ENCODE measurements around the gene CDK5R2.
A peak's percentile ranks its signal among the peaks of the same experiment; 100 is the strongest.

CDK5R2 gene

GRCh38 chr2:218962859-218963492, 3.5 kb downstream of the CDK5R2 start:
- peak; percentile 31 for DNase-seq

GRCh38 chr2:218963601-218964000, 4.1 kb downstream of the CDK5R2 start:
- DNase-seq: no peak

- no peak for DNase-seq
These were observed 4.7 kb downstream of the CDK5R2 start for GRCh38 chr2:218964041-218964771.

DNA sequence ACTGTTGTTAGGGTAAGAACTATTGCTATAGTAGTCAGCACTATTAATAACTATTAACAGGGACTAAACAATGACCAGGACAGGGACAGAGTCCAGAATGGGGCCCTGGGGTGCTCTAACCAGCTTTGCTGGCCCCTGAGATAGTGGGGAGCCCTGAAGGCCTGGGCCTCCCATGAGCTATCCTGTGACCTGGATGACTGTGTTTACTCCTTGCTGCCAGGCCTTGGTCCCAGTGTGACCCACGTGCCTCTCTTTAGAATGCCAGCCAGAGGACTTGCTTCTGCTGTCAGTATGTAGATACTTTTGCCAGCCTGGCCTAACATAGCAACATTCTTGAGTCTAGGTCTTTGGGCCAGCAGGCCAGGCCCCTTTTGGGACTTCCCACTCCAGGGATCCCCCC, 11.4 kb downstream of the CDK5R2 start:
- no peak for DNase-seq

DNA sequence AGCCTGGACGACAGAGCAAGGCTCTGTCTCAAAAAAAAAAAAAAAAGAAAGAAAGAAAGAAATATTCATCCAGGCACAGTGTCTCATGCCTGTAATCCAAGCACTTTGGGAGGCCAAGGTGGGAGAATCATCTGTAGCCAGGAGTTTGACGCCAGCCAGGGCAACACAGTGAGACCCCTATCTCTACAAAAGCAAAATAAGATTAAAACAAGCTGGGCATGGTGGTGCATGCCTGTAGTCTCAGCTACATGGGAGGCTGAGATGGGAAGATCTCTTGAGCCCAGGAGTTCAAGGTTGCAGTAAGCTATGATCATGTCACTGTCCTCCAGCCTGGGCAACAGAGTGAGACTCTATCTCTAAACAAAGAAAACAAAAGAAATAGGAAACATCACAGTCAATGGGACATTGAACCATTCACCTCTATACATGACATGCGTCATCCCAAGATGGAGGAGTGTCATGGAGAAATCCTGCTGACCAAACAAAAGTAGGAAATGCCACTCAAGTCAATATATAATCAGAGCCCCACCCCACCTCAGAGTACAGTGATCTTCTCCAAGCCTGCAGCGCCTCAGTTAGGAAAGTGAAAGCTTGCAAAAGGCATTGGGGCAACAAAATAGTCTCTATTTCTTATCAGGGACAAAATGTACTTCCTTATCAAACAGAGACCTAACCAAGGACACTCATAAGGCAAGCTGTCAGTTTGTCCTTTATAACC, 15.8 kb downstream of the CDK5R2 start:
- DNase-seq: no peak

- DNase-seq: peak; percentile 34
These were observed 20.6 kb downstream of the CDK5R2 start for GRCh38 chr2:218979846-218980734.

DNA sequence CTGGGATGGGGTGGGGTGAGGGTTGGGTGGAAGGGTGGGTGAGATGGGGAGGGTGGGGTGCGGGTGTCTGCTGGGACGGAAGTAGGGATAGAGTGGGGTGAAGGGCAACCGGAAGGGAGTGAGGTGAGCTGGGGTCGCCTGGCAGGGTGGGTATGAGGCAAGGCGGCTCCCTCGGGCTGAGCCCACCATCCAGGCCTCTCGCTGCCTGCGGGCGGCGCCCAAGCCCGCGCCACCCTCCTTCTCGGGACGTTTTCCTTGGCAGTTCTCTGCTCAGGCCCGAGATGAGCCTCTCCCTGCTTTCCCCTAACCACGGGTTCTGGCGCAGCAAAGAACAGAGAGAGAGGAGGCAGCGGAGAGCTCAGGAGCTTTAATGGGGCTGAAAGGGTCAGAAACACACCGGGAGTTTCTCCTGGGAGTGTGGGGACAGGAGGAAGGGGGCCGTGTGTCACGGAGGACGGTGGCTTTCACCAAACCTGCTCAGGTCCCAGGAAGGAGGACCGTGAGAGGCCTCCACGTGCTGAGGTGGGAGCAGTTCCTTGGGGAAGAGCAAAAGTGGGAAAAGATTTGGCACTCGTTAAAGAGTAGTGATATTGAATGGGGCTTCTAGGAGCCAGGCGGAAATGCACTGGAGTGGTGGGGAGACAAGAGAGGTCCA, 21.4 kb downstream of the CDK5R2 start:
- DNase-seq: no peak

DNA sequence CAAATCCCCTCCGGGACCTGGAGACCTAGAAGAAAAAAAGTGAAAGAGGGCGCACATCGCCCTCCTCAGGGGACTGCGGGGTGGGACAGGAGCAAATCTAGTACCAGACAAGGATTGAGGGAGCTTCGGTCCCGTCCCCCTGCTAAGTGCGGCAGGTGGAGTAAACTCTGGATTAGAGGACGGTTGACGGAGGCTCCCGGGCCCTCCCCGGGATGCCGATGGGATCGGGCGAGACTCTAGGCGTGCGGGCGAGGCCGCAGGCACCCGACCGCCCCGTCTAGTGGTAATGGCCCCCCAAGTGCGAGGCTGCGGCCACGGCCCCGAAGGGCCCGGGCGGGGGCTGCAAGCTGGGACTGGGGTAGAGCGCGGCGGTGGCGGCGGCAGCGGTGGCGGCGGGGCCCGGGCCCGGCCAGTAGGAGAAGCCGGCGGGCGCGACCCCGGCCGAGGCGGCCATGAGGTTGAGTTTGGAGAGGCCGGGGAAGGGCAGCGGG, 22.0 kb downstream of the CDK5R2 start:
- DNase-seq: no peak

DNA sequence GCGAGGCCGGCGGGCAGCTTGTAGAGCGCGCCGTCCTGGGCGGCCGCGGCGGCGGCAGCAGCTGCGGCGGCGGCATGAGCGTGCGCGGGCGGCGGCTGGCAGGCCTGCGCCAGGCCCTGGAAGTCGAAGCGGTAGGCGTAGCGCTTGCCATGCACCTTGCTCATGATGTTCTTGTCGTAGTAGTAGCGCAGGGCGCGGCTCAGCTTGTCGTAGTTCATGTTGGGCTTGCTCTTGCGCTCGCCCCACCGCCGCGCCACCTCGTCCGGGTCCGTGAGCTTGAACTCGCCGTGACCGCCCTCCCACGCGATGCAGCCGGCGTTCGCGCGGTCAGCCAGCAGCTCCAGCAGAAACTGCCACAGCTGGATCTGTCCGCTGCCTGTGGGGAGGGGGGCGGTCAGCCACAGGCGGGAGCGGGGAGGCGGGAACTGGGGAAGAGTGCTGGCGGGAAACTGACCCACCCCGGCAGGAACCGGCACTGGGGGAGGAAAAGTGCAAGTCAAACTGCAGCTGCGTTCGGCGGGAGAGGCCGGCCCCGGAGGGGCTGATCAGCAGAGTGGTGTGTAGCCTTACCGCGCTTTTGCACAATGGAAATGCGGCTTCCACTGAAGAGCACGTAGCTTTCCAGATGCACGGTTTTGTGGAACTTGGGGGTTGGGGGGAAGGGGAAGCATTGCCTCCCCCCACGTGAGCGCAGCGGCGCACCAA, 22.6 kb downstream of the CDK5R2 start:
- no peak for DNase-seq

DNA sequence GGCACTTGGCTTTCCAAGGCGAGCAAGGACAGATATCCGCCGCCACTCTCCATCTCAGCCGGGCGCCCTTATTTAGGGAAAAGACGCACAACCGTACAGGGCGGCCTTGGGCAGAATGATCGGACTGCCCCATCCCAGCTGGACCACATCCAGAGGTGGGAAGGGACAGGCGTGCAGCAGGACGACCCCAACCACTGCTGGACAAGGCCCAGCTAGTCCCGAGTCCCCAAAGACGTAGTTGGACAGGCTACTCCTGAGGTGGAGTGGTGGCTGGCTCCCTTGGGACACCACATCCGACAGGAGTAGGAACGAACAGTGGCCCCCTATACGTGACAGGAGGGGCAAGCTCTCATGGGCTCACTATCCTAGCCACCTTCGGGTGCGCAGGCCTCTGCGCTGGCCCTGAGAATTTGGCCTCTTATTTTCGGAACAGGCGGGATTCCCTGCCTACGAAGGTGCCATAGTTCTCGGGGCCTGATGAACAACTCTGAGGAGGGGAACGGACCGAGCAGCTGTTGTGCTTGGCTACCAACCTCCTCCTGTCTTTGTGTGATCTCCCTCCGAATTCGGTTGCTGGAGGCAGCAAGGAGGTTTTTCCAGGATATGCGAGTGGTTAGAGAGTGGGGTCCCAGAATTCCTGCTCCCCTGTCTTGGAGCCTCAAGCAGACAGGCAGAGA, 23.3 kb downstream of the CDK5R2 start:
- DNase-seq: no peak

GRCh38 chr2:218983263-218983933, 23.9 kb downstream of the CDK5R2 start:
- no peak for DNase-seq

DNA sequence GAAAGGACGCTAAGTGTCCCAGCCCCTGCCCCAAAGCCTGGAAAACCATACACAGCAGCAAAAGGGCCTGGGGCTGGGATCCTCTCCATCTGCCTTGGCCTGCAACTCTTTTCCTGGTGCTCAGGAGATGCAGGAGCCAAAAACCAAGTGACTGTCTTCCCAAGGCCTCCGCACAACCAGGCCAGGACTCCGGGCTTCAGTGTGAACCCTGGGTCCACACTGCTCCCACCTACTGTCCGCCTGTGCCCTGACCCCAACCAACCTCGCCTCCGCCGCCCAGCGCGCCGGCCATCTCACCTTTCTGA, 24.4 kb downstream of the CDK5R2 start:
- no peak for DNase-seq

DNA sequence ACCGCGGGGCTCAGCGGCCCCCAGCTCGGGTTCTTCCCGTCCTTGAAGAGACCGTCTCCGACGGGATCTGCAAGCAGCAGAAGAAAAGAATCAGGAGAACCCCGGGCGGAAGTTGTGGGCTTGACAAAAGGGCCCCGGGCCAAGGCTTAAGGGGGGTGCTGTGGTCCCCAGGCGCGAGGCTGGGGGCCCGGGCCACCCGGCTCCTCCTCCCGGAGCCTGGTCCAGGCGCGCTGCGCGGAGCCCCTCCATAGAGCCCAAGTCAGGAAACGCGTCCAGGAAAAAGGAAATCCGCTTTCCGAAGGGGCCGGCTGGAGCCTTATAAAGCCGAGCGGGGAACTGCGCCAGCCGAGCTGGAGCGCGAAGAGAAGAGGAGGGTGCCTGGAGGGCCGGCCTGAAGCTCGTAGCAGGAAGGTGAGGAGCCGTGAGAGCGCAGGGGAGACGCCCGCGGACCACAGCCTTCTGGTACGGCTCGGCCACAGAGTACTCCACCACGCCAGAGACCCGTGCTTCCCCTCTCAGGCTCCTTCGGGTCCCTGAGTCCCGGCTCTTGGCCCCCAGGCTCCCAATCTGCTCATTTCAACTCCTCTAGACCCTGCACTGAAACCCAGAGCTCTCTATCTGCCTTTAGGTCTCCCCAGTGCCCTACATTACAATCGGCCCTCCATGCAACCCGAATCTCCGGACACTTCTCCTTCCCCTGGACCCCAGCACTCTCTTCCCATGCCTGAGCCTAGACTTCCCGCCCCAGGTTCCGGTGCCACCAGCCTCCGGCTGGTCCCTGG, 25.0 kb downstream of the CDK5R2 start:
- no peak for DNase-seq

DNA sequence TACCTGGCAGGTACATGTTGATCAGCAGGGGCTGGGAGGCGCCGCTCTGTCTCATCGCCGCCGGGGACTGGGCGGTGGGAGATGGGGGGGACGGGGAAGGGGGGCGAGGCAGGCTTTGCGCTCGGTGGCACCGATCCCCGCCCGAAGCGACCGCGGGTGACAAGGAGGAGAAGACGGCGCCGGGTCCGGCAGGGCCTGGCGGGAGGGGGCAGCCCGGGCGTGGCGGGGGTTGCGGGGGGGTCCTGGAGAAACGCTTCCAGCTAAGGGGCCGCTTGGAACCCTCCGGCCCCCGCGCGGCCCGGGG, 25.5 kb downstream of the CDK5R2 start, which contains the start of gene FEV:
FEV (minus strand) TSS at position 164 of the 304 bp plus-strand sequence; CDS start at position 55, 109 bp downstream.
- DNase-seq: no peak

DNA sequence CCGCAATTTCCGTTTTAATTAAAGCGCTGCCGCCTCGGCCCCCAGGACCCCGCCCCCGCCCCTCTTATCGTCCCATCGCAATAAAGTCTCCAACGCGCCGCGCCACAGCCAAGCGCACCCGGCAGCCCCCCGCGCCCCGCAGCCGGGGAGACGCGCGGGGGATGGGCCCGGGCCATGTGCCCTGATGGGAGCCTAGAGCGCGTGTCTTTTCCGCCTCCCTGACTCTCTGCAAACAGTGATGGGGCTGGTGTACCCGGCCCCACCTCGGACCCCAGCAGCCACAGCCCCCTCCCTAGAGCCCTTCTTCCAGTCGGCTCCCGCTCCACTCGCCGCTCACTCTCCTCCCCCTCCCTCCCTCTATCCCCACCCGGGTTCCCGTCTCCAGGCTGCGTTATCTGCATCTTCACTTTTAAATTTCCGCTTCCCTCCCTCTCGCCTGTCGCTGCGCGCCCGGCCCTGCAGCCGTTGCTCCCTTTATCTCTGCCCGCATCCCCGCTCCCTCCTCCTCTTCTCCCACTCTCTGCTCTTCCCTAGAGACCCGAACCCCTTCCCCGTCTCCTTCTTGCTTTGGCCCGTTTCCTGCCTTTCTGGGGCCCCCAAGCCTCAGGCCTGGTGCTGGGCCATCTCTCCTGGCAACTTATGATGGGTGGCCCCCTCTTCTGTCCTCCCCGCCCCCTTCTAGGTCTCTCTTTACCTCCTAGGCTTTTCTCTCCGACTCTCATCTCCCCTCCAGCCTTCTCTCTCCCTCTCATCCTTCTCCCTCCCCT, 26.0 kb downstream of the CDK5R2 start:
- DNase-seq: no peak

GRCh38 chr2:218986148-218986761, 26.8 kb downstream of the CDK5R2 start:
- no peak for DNase-seq

- DNase-seq: no peak
These were observed 28.7 kb downstream of the CDK5R2 start for GRCh38 chr2:218988164-218988563.

DNA sequence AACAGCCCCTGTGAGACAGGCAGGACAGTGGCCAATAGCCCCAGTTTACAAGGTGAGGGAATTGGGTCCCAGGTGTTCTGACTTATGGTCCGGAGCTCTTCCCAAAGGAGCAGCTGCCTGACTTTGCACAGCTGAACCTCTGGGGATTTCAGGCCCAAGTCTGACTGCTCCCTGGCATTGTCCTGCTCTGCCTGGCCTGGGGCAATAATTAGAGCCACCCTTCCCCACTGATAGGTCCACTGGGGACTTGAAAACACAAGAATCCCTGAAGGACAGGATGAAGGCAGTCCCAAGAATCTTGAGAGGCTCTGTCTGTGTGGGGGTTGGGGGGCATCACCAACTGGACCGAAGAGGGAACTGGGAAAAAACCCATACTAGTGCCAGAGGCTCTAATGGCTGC, 29.2 kb downstream of the CDK5R2 start:
- DNase-seq: no peak

DNA sequence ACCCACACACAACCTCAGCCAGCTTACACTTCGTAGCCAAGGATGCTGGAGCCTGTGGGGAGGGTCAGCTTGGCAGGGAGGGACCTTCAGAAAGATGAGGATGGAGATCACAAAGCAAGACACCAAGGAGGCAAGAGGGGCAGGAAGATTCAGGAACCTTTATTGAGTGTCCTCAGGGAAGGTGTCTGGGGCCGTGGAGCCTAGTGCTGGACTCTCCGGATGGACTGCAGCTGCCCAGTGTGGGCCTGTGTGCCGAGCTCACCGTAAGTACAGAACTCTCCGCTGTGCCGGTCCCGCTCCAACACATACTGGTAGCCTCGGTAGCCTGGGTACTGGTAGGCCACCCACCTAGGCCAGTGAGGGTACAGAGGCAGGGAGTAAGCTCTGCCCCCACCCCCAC, 30.6 kb downstream of the CDK5R2 start:
- no peak for DNase-seq

All from NCI-H1048 (cell line).